KBM-7 (cell line): Measurements from ENCODE around the gene ADARB2.

Source experiments
- DNase-seq: peaks from one replicate; pipeline ENCODE4 v3.0.0-alpha.2; 2015
- in situ Hi-C: fragments of 300-500 bp; cut with MboI; formaldehyde crosslinking; loops from 2 replicates; pipeline ENCODE4 v1.14.3; 2020; ENCODE audit warnings: low sequenced_read_pairs, low pct_unique_long_range_greater_than_20kb, mixed read lengths

Gene ADARB2

DNA sequence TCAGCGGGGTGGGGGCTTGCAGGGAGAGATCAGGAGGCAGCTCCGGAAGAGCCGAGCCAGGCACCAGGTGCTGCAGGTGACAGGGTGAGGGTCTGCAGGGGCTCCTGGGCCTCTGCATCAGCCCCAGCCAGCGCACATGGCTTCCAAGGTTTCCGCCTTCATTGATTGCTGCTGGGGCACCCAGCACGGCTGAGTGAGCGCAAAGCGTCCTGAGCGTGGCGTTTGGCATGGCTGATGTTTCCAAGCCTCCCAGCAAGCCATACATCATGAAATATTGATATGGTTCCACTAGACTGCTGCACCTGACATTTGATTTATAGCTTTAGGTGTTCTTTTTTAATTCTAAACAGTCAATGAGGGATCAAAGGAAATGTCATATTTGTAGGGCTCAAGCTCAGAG is 422.1 kb downstream of the ADARB2 start:
- in situ Hi-C loops: no loop called here
- DNase-seq: no peak

DNA sequence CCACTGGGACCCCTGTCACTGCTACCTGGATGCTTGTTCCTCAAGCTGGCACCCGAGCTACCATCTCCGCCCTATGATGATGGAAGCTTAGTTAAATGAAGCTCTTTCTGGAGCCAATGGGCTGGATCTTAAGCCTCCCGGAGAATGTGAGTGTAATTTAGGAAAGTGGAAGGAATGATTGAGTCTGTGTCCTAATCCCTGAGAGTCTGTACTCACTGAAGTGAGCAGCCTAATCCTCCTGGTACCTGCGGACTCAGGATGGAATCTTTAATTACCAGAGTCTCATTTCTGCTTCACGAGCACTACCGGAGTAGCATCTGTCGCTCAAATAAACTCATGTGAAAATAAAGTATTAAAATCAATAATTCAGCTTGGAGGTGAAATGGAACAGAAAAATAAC is 425.6 kb downstream of the ADARB2 start:
- DNase-seq: no peak
- in situ Hi-C loops: no loop called here

DNA sequence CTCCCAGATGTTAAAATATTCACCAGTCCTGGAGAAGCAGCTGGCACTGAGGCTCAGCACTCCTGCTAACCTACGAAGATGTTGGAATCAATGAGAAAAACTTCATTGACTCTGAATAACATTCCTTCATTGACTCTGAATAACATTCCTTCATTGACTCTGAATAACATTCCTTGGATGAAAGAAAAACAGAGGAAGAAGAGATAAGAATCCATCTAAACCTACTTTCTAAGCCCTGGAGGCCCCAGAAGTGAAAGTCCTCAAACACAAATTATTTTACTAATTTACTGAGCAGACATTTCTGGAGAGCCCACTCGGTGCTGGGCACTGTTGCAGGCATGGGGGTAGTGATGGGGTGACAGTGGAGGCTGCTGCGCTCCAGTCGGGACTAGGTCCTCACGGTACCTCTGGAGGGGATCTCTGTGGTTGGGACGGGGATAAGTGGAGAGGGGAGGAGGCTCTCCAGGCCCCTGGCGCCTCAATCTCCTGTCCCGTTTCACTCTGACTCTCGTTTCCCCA is 427.0 kb downstream of the ADARB2 start:
- no peak for DNase-seq
- in situ Hi-C loops: no loop called here

DNA sequence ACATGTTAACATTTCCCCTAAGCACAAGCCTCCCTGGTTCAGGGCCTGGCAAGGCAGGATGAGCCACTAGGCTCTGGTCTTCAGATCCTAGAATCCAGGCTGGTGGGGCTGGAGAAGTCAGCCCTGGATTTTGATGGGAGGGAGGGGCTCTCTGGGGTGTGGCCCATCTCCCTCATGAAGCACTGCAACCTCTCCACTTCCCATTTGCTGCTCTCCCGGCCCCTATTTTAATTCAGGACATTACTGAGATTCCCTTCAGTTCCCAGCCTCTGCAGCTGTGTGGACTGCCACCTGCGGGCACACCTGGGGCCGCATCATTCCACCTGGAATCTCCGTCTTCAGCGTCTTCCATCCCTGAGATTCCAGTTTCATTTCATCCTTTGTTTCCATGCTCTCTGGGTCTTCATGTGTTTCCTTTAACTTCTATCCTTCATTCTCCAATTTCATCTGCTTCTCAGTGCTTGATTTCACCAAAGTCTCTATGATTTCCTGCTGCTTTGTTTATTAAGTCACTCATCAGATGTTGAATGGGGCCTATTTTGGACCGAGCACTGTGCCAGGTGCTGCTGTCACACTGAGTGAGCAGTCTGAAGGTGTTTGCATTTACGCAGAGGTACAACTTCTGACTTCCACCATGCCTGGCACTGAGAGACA is 427.6 kb downstream of the ADARB2 start:
- DNase-seq: no peak
- in situ Hi-C loops: no loop called here

DNA sequence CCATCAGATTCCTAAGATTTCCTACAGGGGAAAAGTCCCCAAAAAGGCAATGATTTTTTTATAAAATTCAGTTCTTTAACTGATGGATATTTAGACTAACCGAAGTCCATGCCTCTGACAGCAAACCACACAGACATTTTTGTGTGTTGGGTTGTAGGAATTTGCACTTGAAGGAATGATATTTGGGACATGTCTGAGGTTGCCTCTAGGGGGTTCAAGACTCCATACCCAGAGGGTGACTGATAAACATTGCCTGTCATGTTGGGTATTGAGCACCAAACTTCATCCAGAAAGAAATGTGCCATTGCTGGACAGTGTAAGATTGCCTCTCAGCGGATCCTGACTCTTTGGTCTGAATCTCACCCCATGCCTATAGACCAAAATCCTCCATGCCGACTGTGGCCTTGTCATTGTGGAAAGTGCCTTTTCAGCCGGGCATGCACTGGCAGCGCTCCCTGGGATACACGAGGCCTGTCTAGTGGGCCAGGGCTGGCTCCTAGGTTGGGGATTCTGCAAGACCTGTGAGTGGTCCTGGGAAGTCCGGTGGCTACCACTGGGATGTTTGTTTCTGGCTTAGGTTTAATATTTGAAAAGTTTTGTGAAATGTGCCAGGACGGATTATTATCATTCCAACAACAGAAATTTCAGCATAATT is 428.2 kb downstream of the ADARB2 start:
- in situ Hi-C loops: no loop called here
- DNase-seq: no peak

DNA sequence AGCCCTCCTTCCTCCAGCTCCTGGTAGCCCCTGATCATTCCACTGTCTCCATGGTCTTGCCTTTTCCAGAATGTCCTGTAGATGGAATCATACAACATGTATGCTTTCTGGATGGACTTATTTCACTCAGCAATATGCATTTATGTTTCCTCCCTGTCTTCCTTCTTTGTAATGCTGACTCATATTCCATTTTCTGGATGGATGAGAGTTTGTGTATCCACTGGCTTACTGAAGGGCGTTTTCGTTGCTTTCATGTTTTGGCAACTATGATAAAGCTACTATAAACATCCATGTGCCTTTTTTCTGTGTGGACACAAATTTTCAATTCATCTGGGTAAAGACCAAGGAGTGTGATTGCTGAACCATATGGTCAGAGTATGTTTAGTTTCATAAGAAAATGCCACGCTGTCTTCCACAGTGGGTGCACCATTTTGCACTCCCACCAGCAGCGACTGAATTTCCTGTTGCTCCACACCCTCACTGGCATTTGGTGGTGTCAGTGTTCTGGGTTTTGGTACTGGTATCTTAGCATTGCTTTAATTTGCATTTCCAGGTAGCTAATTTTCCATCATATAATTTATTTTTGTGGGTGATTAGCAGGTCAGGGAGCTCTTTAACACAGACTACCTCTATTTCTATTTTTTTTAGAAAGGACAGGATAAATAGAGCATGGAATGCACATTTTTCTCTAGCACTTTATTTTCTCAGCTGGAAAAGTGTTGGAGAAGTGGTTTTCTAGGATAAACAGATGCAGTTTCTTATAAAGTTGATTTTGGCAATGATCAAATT is 429.0 kb downstream of the ADARB2 start:
- in situ Hi-C loops: no loop called here
- no peak for DNase-seq

DNA sequence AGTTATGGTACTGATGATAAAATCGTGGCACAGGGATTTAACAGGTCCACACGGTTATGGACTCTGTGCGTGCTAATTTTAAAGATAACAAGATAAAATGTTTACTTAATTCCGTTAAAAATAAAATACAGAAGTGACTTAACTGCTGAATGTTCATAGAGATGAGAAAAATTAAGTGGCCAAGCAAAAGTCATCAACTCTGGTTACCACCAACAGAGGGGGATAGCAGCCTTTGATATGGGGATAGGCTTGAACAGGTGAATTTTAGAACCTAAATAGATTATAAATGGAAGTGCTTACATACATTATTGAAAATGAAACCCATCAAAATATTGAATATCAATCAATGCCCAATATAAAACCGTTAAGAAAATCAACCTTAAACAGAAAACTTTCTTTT is 436.2 kb downstream of the ADARB2 start:
- no peak for DNase-seq
- in situ Hi-C loops: no loop called here

DNA sequence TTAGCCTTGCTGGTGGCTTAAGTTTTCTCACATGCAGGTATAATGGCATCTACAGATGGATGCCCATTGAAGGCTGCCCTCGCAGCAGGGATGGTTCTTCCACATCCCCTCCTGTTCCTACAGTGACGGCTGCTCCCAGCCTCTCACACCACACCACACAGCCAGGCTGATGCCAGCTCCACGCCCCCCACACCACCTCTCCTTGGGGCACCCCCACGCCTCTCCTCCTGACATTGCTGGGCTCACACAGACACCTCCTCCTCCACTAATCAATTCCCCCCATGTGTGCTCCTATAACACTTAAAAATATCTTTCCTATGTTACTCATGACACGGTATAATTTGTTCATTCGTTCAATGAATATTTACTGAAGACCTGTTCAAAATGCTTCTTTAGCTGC is 437.1 kb downstream of the ADARB2 start:
- in situ Hi-C loops: no loop called here
- DNase-seq: no peak

DNA sequence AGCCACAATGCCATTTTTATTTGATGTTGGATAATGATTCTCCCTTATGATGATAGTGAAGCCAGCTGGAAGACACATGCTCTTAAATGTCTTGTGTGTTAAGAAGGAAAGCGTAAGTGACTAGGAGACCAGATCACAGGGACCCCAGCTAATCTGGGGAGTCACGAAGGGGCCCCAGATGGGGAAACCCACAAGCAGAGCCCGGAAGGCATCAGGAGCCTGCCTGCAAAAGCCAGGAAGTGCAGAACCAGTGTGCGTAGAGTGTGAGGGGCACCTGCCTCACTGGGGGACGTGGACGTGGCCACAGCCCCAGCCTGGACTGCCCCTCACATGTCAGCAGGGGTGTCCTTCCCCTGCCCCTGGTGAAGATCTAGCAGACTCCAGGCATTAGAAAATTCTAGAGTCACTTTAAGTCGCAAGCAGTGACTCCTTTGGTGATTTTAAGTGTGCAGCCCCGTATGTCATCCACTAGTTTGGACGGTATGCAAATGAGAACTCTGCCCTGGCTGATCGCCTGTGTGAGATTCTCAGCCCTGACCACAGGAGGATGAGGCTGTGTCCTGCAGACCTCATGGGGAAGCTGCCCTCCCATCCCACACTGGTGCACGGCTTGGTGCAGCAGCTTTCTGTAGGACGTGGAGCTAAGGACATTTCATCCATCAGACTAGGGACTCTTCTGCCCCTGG is 438.1 kb downstream of the ADARB2 start:
- in situ Hi-C loops: no loop called here
- no peak for DNase-seq

DNA sequence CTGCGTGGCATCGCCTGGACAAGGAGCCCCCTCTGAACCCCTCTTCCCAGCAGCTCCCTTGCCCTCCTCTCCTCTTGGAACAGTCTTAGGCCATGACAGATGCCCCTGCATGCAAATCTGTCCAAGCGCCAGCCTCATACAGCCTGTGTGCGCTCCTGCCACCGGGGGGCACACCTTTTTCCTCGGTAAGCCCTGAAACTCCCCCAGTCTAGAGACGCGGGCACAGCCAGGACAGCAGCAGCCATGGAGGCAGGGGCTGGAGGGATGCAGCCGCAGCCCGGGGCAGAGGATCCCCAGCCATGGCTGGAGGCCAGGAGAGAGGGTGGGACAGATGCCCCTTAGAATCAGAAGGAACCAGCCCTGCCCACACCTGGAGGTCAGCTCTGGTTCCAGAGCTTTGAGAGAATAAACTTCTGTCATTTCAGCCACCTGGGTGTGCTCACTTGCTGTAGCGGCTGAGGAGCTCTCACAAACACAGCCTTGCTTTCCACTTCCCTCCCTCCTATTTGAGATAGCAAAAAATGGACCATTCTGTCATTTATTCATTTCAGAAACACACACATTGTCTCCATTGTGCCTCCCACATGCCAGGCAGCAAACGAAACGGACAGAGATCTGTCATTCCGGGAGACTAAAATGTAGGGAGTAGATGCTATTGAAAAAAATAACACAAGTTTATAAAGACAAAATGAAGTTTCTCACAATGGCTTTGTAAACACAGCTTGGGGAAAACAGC is 439.6 kb downstream of the ADARB2 start:
- in situ Hi-C loops: no loop called here
- no peak for DNase-seq

DNA sequence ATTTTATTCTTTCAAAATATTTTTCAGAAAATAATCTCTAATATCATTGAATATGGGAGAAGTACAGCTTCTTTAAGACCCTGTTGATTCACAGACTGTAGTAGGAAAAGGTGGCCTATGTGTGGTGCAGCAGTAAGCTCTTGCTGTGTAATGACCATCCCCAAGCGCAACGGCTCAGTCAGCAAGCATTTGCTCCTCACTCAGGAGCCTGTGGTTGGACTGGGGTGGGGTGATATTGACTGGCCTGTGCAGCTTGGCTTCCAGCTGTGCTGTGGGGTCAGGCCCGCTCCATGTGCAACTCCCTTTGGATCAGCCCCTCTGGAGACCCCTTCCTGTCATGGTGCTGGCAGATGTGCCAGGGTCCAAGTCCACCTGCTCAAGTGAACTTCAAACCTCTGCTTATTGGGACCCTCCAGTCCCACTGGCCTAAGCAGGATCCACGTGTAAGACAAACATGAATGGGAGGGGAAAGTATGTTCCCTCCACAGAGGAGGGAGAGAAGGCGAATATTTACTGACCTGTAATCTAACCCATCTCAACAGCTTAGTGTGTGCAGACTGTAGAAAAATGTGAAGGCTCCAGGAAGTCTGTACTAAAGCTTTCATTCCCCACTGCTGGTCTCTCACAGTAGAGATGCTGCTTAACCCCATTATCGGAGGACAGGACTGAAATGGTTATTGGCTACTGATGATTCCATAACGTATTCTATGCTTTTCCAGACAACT is 441.4 kb downstream of the ADARB2 start:
- in situ Hi-C loops: no loop called here
- DNase-seq: no peak

DNA sequence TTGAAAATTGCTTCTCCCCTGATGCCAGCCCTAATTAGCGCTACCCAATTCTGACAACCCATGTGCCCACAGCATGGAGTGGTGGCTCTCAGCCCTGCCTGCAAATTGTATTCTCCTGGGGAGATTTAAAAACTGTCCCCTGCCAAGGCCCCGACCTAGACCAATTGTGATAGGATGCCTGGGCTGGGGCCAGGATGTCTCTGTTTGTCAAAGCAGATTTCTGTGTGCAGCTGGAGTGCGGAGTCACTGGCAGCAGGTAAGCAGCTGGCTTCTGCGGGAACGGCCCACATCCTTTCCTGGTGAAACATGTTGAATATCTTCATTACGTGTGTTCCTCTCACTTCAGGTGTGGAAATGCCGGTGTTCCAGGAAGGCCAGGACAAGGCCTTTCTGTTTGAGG is 442.6 kb downstream of the ADARB2 start:
- no peak for DNase-seq
- in situ Hi-C loops: no loop called here

DNA sequence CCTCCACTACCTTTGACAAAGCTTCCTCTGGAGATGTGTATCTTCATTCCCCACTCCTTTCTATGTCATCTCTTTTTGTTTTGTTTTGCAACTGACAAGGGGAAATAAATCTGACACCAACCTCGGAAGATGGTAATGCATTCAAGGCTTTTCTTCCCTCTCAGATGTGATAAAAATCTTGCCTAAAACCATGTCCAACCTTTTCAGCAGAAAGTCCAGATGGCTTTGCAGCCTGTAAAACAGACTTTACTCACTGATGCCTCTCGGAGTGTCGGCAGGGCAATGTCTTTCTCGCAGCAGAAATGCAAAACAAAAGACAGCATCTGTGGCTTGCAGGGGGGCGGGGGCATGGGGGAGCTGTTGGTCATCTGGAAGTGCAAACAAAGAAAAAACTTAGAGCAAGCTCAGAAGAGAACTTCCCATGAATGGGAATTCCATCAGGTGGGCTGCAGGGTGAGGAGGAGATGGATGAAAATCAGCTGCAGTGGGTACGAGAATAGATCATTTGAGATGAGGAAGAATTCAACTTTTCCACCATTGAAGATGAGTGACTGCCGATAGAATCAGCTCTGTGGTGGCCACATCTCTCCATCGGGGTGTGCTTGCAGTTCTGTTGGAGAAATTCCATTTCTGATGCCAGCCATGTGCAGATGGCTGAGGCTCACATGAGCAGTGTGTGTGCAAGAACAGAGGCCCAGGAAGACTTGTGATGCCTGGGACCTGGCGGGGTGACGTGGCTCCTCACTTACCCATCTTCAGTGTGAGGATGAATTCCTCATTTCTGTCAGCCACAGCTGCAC is 443.5 kb downstream of the ADARB2 start:
- no peak for DNase-seq
- in situ Hi-C loops: no loop called here

DNA sequence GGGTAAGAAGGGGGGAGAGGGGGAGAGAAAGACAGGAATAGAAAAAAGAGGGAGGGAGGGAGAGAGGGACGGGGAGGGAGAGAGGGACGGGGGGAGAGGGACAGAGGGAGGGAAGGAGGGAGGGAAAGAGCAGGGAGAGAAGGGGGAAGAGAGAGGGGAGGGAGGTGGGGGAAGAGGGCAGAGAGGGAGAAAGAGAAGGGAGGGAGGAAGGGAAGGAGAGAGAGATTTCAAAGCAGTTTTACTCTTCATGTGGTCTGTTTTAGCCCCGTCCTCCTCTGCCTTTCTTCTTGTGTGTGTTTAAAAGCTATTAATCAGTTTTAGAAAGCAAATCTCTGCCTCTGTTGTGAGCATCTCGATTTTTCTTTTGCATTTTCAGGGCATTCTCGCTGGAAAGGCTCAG is 444.2 kb downstream of the ADARB2 start:
- no peak for DNase-seq
- in situ Hi-C loops: no loop called here

DNA sequence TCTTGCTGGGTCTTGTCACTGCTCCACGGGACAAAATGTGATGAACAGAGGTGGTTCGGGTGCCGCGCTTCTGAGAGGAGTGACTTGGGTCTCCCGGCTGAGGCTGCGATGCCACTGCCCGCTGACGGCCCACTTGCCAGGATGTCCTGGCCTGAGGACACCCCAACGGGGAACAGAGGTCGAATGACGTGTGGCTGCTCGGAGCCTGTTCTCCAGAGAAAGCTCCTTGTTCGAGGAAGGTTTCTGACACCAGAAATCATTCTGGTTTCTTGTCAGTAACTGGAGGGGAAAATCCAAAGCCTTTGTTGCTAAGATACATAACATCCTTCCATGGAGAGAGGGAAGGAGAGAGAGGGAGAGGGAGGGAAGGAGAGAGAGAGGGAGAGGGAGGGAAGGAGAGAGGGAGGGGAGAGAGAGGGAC is 444.7 kb downstream of the ADARB2 start:
- DNase-seq: no peak
- in situ Hi-C loops: no loop called here

DNA sequence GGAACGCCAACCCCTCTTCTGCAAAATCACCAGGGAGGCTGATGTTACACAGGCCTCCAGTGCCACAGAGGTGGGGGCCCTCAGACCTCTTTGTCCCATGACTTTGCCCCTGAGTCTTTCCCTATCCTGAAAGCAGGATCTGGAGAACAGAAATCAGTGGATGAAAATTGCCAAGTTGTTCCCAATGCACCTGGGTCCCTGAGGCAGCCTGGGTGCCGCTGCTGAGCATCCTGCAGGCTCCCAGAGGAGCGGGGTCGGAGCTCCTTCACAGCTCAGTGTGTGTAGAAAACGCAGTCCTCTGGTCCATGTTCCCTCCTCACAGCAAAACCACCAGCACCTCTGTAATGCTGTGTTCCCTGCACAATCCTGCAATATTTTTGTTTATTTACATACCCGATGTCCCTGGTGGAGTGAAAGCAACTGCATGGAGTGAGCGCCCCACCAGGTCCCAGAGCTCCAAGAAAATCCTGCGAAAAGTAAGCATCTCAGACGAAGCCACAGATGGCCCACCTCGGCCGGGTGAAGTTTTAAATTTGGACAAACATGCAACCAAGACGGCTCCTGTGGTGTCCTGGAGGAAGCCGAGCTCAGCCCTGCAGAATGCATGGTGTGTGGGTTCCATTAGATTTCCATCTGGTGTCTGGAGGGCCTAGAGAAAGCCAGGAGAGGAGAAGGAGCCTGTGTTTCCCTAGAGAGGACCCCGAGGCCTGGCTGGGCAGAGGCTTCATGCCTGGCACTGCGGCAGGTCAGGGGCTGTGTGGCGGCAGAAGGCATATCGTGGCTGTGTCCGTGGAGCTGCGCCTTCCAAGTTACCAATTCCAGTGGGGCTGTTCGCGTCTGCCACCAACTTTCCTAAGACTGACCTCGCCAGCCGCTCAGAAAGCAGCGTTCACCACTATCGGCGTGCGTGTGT is 445.9 kb downstream of the ADARB2 start:
- no peak for DNase-seq
- in situ Hi-C loops: no loop called here

DNA sequence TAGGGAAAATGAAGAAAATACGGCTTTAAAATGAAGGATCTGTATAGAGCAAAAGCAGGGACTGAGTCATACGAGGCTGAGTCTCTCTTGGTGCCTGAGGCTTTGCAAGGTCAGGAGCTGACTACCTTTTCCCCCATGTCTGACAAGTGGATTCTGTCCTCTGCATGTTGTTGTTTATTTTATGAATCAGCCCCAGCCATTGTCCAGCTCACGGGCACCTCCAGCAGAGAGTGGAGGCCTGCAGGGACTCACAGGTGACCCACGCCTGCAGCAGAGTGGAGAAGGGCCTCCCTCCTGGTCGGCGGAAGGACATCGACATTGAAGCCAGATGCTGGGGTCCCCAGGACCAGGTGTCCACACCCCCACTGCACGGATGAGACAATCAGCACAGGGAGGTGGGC is 447.3 kb downstream of the ADARB2 start:
- no peak for DNase-seq
- in situ Hi-C loops: no loop called here
